ENCODE measurements around the gene PID1.

The PID1 gene

GRCh38 chr2:229162015-229162414 is 109.1 kb downstream of the PID1 start:
- DNase-seq = no peak

- DNase-seq = no peak
Measured at GRCh38 chr2:229160984-229161383, 110.1 kb downstream of the PID1 start.

GRCh38 chr2:229160180-229160579 is 110.9 kb downstream of the PID1 start:
- no peak for DNase-seq

- no peak for DNase-seq
Measured at GRCh38 chr2:229159405-229159804, 111.7 kb downstream of the PID1 start.

GRCh38 chr2:229154381-229154780 is 116.7 kb downstream of the PID1 start:
- no peak for DNase-seq

GRCh38 chr2:229153951-229154350 is 117.1 kb downstream of the PID1 start:
- no peak for DNase-seq

GRCh38 chr2:229153267-229153666 is 117.8 kb downstream of the PID1 start:
- no peak for DNase-seq

GRCh38 chr2:229152674-229153073 is 118.4 kb downstream of the PID1 start:
- no peak for DNase-seq

- DNase-seq = no peak
Measured at GRCh38 chr2:229150317-229150716, 120.8 kb downstream of the PID1 start.

- DNase-seq = no peak
Measured at GRCh38 chr2:229141424-229142025, 129.6 kb downstream of the PID1 start.

- DNase-seq = no peak
Measured at GRCh38 chr2:229137639-229138038, 133.4 kb downstream of the PID1 start.

GRCh38 chr2:229137066-229137465 is 134.0 kb downstream of the PID1 start:
- DNase-seq = no peak

- DNase-seq = peak; percentile 8
Measured at GRCh38 chr2:229133155-229133772, 137.8 kb downstream of the PID1 start.

GRCh38 chr2:229132236-229132635 is 138.9 kb downstream of the PID1 start:
- DNase-seq = no peak

- no peak for DNase-seq
Measured at GRCh38 chr2:229130522-229130921, 140.6 kb downstream of the PID1 start.

- DNase-seq = no peak
Measured at GRCh38 chr2:229129738-229130371, 141.2 kb downstream of the PID1 start.

- no peak for DNase-seq
Measured at GRCh38 chr2:229127471-229127870, 143.6 kb downstream of the PID1 start.

- DNase-seq = no peak
Measured at GRCh38 chr2:229126066-229126465, 145.0 kb downstream of the PID1 start.

GRCh38 chr2:229124136-229124535 is 147.0 kb downstream of the PID1 start:
- no peak for DNase-seq

- no peak for DNase-seq
Measured at GRCh38 chr2:229118927-229119326, 152.2 kb downstream of the PID1 start.

GRCh38 chr2:229118336-229118735 is 152.8 kb downstream of the PID1 start:
- no peak for DNase-seq

- DNase-seq = no peak
Measured at GRCh38 chr2:229111744-229112143, 159.3 kb downstream of the PID1 start.

GRCh38 chr2:229109195-229109594 is 161.9 kb downstream of the PID1 start:
- DNase-seq = no peak

- no peak for DNase-seq
Measured at GRCh38 chr2:229107601-229108000, 163.5 kb downstream of the PID1 start.

GRCh38 chr2:229104974-229105387 is 166.1 kb downstream of the PID1 start:
- no peak for DNase-seq
